ENCODE measurements around the gene CPLX3. TPM values are rescaled to one million over a fixed set of nuclear protein-coding genes. Genes with fewer than 3 reads are reported as not detected.

CPLX3 gene
- total RNA-seq, 1 experiment from 2014 or later, result not detected

GRCh38 chr15:74789171-74789631 is 37.2 kb upstream of the CPLX3 start:
- no peak overlapping the region for H4K5ac ChIP-seq (ENCODE audit: insufficient read length, low read depth, low read length)
- H3K27me3 ChIP-seq (ENCODE audit: insufficient read depth, low read length), result no peaks in the 10 kb centered on the region; the same call in 1 of the 2 replicates
- H4K8ac ChIP-seq (replicated peaks; ENCODE audit: insufficient read length, low read depth, low read length), result no peak overlapping the region
- Mint-ChIP-seq H3K4me3 (no peak overlapping the region), H3K36me3 (ENCODE audit: insufficient read depth in 1 of 3, low read depth in 3 of 3) (peaks cover 0 to 5% (median 4%) of the 10 kb centered on the region in 3 experiments; a peak in 4 of 7 replicates), H3K9me3 (no peaks in the 10 kb centered on the region; a peak in 1 of 5 replicates), H3K27me3 (ENCODE audit: low read depth) (no peaks in the 10 kb centered on the region; the same call in 1 of the 2 replicates), H3K4me1 (peaks cover 36 to 43% of the 10 kb centered on the region in 2 experiments), H3K27ac (no peak overlapping the region)
- peaks cover 7% of the 10 kb centered on the region; the same call in 1 of the 2 replicates for H3K4me1 ChIP-seq (ENCODE audit: insufficient read depth, low read length)
- no peaks in the 10 kb centered on the region for H3K23me2 ChIP-seq (ENCODE audit: insufficient read length, low read depth, low read length, poor library complexity, severe bottlenecking)
- no peak overlapping the region for H3K27ac ChIP-seq (ENCODE audit: insufficient read length, low read depth, low read length)
- H3K4ac ChIP-seq (ENCODE audit: low read depth, low read length), result no peak overlapping the region
- H3T11ph ChIP-seq (ENCODE audit: low read length), result no peak overlapping the region
- no peak overlapping the region for H2AK5ac ChIP-seq (ENCODE audit: insufficient read length, low read length)
- no peaks in the 10 kb centered on the region for H3K79me2 ChIP-seq (ENCODE audit: insufficient read depth, low read length)
- no peaks in the 10 kb centered on the region for H3K79me1 ChIP-seq (ENCODE audit: insufficient read depth, low read depth, low read length, poor library complexity, severe bottlenecking)
- H3K9me3 ChIP-seq (ENCODE audit: control insufficient read depth, low read depth, low read length), result no peaks in the 10 kb centered on the region
- H2BK5ac ChIP-seq (ENCODE audit: insufficient read length, low read length), result no peak overlapping the region
- H2BK20ac ChIP-seq (ENCODE audit: low read depth, low read length, poor library complexity, severe bottlenecking), result no peak overlapping the region
- no peak overlapping the region for H3K18ac ChIP-seq (ENCODE audit: insufficient read length, low read depth, low read length)
- no peak overlapping the region for H3K4me2 ChIP-seq (ENCODE audit: insufficient read depth, insufficient read length, low read length)
- no peak overlapping the region for H3K14ac ChIP-seq (ENCODE audit: insufficient read depth, low read length)
- no peak overlapping the region for H3K9ac ChIP-seq (ENCODE audit: extremely low read depth, insufficient read length, low read length)
- no peak overlapping the region for H2BK120ac ChIP-seq (ENCODE audit: low read depth, low read length, poor library complexity, severe bottlenecking)
- no CpG with 5 or more reads among the region's 14 CpGs for WGBS (ENCODE audit: extremely low coverage, insufficient read length, low lambda C conversion rate)
- H4K91ac ChIP-seq (ENCODE audit: insufficient read length, low read depth, low read length), result no peak overlapping the region
- no peak for TF ChIP-seq CTCF (conservative IDR thresholded peaks at IDR 0.05)
- no peak overlapping the region for H3K56ac ChIP-seq (ENCODE audit: insufficient read length, low read depth, low read length)
- H3K23ac ChIP-seq (ENCODE audit: insufficient read length, low read depth, low read length), result no peak overlapping the region
- no peaks in the 10 kb centered on the region for H4K20me1 ChIP-seq (ENCODE audit: control insufficient read depth, insufficient read depth, insufficient read length)
- H2AFZ ChIP-seq (ENCODE audit: low read length), result no peak overlapping the region
- no peak overlapping the region for H2BK12ac ChIP-seq (ENCODE audit: insufficient read length, low read depth, low read length)
- DNase-seq, result no peak
- H2BK15ac ChIP-seq (ENCODE audit: low read depth, low read length), result no peak overlapping the region

Measured in H9 (cell line).